ENCODE measurements around the gene NUDT13.

DNA sequence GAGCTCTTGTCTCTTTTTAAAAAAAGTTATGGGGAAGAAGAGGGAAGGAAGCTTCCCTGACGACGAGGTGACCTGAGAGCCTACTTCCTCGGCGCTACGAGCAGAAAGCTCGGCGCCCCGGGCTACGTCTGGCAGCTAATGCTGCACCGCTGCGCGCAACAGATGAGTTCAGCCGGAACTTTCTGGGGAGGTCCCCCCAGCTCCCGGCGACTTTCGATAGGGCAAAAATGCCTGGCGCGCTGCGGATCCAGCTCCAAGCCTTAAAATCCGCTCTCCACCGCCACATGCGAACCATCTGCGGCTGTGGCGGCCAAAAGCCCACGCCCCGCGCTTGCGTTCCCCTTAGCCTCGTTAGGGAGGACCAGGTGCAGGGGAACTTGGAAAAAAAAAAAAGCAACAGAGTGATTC is 14.2 kb upstream of the NUDT13 start:
- TF ChIP-seq POLR2A (IDR thresholded peaks at IDR 0.05), result peak; percentile 53 to 54
- TF ChIP-seq, protein P1, sequence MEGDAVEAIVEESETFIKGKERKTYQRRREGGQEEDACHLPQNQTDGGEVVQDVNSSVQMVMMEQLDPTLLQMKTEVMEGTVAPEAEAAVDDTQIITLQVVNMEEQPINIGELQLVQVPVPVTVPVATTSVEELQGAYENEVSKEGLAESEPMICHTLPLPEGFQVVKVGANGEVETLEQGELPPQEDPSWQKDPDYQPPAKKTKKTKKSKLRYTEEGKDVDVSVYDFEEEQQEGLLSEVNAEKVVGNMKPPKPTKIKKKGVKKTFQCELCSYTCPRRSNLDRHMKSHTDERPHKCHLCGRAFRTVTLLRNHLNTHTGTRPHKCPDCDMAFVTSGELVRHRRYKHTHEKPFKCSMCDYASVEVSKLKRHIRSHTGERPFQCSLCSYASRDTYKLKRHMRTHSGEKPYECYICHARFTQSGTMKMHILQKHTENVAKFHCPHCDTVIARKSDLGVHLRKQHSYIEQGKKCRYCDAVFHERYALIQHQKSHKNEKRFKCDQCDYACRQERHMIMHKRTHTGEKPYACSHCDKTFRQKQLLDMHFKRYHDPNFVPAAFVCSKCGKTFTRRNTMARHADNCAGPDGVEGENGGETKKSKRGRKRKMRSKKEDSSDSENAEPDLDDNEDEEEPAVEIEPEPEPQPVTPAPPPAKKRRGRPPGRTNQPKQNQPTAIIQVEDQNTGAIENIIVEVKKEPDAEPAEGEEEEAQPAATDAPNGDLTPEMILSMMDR (IDR thresholded peaks at IDR 0.05), result no peak

Measured in gastroesophageal sphincter (tissue), 3 donors.